Measurements from ENCODE around the gene HAS3.
"Not testable (repeated sequence)": the region's sequence is repeated elsewhere in the genome, so short reads cannot be mapped to it uniquely, and the experiment has no call there.

The HAS3 gene

GRCh38 chr16:69105501-69106361 lies at the start of gene HAS3:
TSS of gene HAS3 (plus strand) at chr16:69105653. CDS start at chr16:69109396, 3,743 bp downstream.
- TF ChIP-seq CTCF (conservative IDR thresholded peaks at IDR 0.05; ENCODE audit: low read length): peak; percentile 48
- peak; percentile 54 for DNase-seq (ENCODE audit: low read depth)
- H3K4me3 ChIP-seq (ENCODE audit: low read length): peak within 1 kb of the TSS; percentile 59

GRCh38 chr16:69055980-69056379 lies 49.5 kb upstream of the HAS3 start:
- no peak for TF ChIP-seq CTCF (conservative IDR thresholded peaks at IDR 0.05; ENCODE audit: low read length)
- no peak for DNase-seq (ENCODE audit: low read depth)
- no peak overlapping the region for H3K4me3 ChIP-seq (ENCODE audit: low read length)

GRCh38 chr16:69056421-69056820 lies 49.0 kb upstream of the HAS3 start:
- no peak for DNase-seq (ENCODE audit: low read depth)
- H3K4me3 ChIP-seq (ENCODE audit: low read length): no peak overlapping the region
- no peak for TF ChIP-seq CTCF (conservative IDR thresholded peaks at IDR 0.05; ENCODE audit: low read length)

- DNase-seq (ENCODE audit: low read depth): peak; percentile 79
- no peak for TF ChIP-seq CTCF (conservative IDR thresholded peaks at IDR 0.05; ENCODE audit: low read length)
- no peak overlapping the region for H3K4me3 ChIP-seq (ENCODE audit: low read length)
Measured at GRCh38 chr16:69057400-69058378, 47.8 kb upstream of the HAS3 start.

GRCh38 chr16:69063491-69063890 lies 42.0 kb upstream of the HAS3 start:
- not testable (repeated sequence) for DNase-seq (ENCODE audit: low read depth); H3K4me3 ChIP-seq (ENCODE audit: low read length)

- DNase-seq (ENCODE audit: low read depth): no peak
- TF ChIP-seq CTCF (conservative IDR thresholded peaks at IDR 0.05; ENCODE audit: low read length): no peak
- H3K4me3 ChIP-seq (ENCODE audit: low read length): no peak overlapping the region
Measured at GRCh38 chr16:69064124-69064763, 41.2 kb upstream of the HAS3 start.

- H3K4me3 ChIP-seq (ENCODE audit: low read length): no peak overlapping the region
- DNase-seq (ENCODE audit: low read depth): no peak
- TF ChIP-seq CTCF (conservative IDR thresholded peaks at IDR 0.05; ENCODE audit: low read length): no peak
Measured at GRCh38 chr16:69064764-69065313, 40.6 kb upstream of the HAS3 start.
